ENCODE results near the gene LRRC72. TPM values are rescaled to one million over a fixed set of nuclear protein-coding genes. Genes with fewer than 3 reads are reported as not detected.

LRRC72 gene
- total RNA-seq, 1 experiment from 2014 or later: not detected

- Histone ChIP-seq H3K9ac (ENCODE audit: extremely low read depth, insufficient read length, low read length) (no peak overlapping the region), H2BK5ac (ENCODE audit: insufficient read length, low read length) (no peak overlapping the region), H2BK120ac (ENCODE audit: low read depth, low read length, poor library complexity, severe bottlenecking) (no peak overlapping the region), H3K23ac (ENCODE audit: insufficient read length, low read depth, low read length) (no peak overlapping the region), H3K27ac (ENCODE audit: insufficient read length, low read depth, low read length) (no peak overlapping the region), H4K5ac (ENCODE audit: insufficient read length, low read depth, low read length) (no peak overlapping the region), H3K23me2 (ENCODE audit: insufficient read length, low read depth, low read length, poor library complexity, severe bottlenecking) (no peaks in the 10 kb centered on the region), H3K9me3 (ENCODE audit: control insufficient read depth, low read depth, low read length) (no peaks in the 10 kb centered on the region), H3K4me1 (ENCODE audit: insufficient read depth, low read length) (no peaks in the 10 kb centered on the region), H4K91ac (ENCODE audit: insufficient read length, low read depth, low read length) (no peak overlapping the region), H3K79me1 (ENCODE audit: insufficient read depth, low read depth, low read length, poor library complexity, severe bottlenecking) (no peaks in the 10 kb centered on the region), H3K14ac (ENCODE audit: insufficient read depth, low read length) (no peak overlapping the region), H2BK20ac (ENCODE audit: low read depth, low read length, poor library complexity, severe bottlenecking) (no peak overlapping the region), H3K27me3 (ENCODE audit: insufficient read depth, low read length) (no peaks in the 10 kb centered on the region), H4K20me1 (ENCODE audit: control insufficient read depth, insufficient read depth, insufficient read length) (no peaks in the 10 kb centered on the region), H2BK12ac (ENCODE audit: insufficient read length, low read depth, low read length) (no peak overlapping the region), H3K79me2 (ENCODE audit: insufficient read depth, low read length) (no peaks in the 10 kb centered on the region), H2BK15ac (ENCODE audit: low read depth, low read length) (no peak overlapping the region), H2AFZ (ENCODE audit: low read length) (no peak overlapping the region), H3T11ph (ENCODE audit: low read length) (no peak overlapping the region), H3K18ac (ENCODE audit: insufficient read length, low read depth, low read length) (no peak overlapping the region), H4K8ac (replicated peaks; ENCODE audit: insufficient read length, low read depth, low read length) (no peak overlapping the region), H2AK5ac (ENCODE audit: insufficient read length, low read length) (no peak overlapping the region), H3K56ac (ENCODE audit: insufficient read length, low read depth, low read length) (no peak overlapping the region), H3K4ac (ENCODE audit: low read depth, low read length) (no peak overlapping the region), H3K4me2 (ENCODE audit: insufficient read depth, insufficient read length, low read length) (no peak overlapping the region)
- TF ChIP-seq CTCF (conservative IDR thresholded peaks at IDR 0.05): no peak
- H3K4me1 Mint-ChIP-seq: peaks cover 7 to 8% of the 10 kb centered on the region in 2 experiments
- H3K4me3 Mint-ChIP-seq: no peak overlapping the region
- H3K27ac Mint-ChIP-seq: no peak overlapping the region
- no CpG with 5 or more reads among the region's 4 CpGs for whole genome bisulfite sequencing (ENCODE audit: extremely low coverage, insufficient read length, low lambda C conversion rate)
- DNase-seq: no peak
- no peaks in the 10 kb centered on the region for H3K27me3 Mint-ChIP-seq (ENCODE audit: low read depth)
- peaks cover 0 to 2% (median 0%) of the 10 kb centered on the region in 3 experiments; a peak in 1 of 7 replicates for H3K36me3 Mint-ChIP-seq (ENCODE audit: insufficient read depth in 1 of 3, low read depth in 3 of 3)
- H3K9me3 Mint-ChIP-seq: peaks cover 2 to 6% of the 10 kb centered on the region in 2 experiments; a peak in 4 of 5 replicates
Observed at GRCh38 chr7:16571941-16572340, 45.3 kb downstream of the LRRC72 start.
